AG04449 (cell line): ENCODE results near the gene HTR4.

Experiments
- CTCF ChIA-PET: fragments of 350-600 bp; formaldehyde crosslinking; extraction: SDS; loops from one replicate; lab custom pipeline; 2021; ENCODE audit warnings: antibody characterized with exemption; lab: Yijun Ruan, JAX
- POLR2A ChIA-PET: fragments of 400-600, 350-600 bp; formaldehyde crosslinking; extraction: SDS; loops from one replicate; lab custom pipeline; 2020; ENCODE audit warnings: antibody characterized with exemption, inconsistent platforms; lab: Yijun Ruan, JAX
- DNase-seq: peaks from one replicate; pipeline ENCODE4 v3.0.0-alpha.2; 2010; ENCODE audit warnings: low read depth, low spot score
- H3K4me3 ChIP-seq: 2 replicates; pipeline ENCODE4 v1.5.1; 2011; ENCODE audit warnings: low read depth, mild to moderate bottlenecking, control low read depth, low read length
- TF ChIP-seq, protein P1 (sequence below): IDR thresholded peaks from one replicate; pipeline ENCODE4 v1.5.1; 2011; ENCODE audit warnings: mild to moderate bottlenecking, moderate library complexity, low read length, control low read depth, inconsistent platforms; ENCODE audit not compliant: insufficient read depth; ENCODE audit errors: missing control alignments

Gene HTR4

GRCh38 chr5:148651528-148651927 is 2.8 kb downstream of the HTR4 start:
- DNase-seq = no peak
- TF ChIP-seq, protein P1, sequence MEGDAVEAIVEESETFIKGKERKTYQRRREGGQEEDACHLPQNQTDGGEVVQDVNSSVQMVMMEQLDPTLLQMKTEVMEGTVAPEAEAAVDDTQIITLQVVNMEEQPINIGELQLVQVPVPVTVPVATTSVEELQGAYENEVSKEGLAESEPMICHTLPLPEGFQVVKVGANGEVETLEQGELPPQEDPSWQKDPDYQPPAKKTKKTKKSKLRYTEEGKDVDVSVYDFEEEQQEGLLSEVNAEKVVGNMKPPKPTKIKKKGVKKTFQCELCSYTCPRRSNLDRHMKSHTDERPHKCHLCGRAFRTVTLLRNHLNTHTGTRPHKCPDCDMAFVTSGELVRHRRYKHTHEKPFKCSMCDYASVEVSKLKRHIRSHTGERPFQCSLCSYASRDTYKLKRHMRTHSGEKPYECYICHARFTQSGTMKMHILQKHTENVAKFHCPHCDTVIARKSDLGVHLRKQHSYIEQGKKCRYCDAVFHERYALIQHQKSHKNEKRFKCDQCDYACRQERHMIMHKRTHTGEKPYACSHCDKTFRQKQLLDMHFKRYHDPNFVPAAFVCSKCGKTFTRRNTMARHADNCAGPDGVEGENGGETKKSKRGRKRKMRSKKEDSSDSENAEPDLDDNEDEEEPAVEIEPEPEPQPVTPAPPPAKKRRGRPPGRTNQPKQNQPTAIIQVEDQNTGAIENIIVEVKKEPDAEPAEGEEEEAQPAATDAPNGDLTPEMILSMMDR = no peak
- ChIA-PET POLR2A (no interaction called here), CTCF (no interaction called here)
- H3K4me3 ChIP-seq = no peak overlapping the region

DNA sequence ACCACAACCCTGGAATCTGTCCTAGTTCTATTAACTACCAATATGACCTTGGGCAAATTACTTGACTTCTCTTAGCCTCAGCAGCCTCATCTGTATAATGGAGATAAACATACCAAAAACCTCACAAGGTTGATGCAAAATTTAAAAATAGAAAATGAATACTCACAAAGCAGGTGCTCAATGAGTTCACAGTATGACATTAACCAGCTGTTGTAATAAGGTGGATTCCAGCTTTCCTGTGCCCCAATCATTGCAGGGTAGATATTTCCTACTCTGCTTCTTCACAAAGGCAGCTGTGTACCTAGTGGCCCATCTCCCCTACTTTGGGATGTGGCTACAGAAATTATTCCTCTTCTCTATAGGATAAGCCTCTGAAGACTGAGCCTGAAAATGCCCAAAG is 8.8 kb downstream of the HTR4 start:
- POLR2A ChIA-PET = no interaction called here
- DNase-seq = no peak
- H3K4me3 ChIP-seq = no peak overlapping the region
- TF ChIP-seq, protein P1 = no peak
- CTCF ChIA-PET = no interaction called here

DNA sequence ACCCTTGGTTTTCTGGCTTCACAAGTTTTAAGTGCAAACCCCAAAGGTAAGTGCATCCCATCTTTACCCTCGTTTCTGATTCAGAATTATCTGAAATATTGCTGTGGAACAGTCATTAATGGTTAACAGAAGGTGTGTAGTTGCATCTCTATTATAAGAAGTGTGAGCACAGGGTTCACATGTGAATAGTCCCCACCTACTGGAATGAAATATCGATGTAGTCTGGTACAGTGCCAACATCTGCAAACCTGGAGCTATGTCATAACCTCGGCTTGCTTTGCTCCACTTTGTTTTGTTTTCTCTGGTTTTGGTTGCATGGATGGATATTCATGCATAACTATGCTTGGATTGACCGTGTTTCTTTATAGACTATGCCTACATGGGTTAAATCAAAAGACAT is 12.6 kb downstream of the HTR4 start:
- ChIA-PET CTCF (no interaction called here), POLR2A (no interaction called here)
- DNase-seq = no peak

DNA sequence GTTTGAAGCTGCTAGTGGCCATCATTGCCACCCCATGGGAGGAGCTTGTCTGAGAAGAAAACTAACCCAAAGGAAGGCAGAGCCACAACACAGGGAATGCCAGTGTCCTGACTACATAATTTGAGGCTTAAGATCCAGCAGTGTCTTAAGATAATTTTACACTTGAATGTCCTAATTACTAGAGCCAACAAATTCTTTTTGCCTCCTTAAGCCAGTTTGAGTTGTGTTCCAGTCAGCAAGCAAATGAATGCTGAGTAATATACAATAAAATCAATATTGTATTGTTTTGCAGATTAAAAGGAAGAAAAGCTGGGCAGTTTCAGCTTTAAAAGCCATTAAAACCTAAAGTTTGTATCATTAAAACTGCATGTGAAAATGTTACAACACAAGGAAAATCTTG is 13.9 kb downstream of the HTR4 start:
- POLR2A ChIA-PET = no interaction called here
- no peak overlapping the region for H3K4me3 ChIP-seq
- no peak for DNase-seq
- TF ChIP-seq, protein P1 = no peak
- CTCF ChIA-PET = no interaction called here

More for the DNA sequence above, 12.6 kb downstream of the HTR4 start:
- TF ChIP-seq, protein P1 = no peak
- H3K4me3 ChIP-seq = no peak overlapping the region

DNA sequence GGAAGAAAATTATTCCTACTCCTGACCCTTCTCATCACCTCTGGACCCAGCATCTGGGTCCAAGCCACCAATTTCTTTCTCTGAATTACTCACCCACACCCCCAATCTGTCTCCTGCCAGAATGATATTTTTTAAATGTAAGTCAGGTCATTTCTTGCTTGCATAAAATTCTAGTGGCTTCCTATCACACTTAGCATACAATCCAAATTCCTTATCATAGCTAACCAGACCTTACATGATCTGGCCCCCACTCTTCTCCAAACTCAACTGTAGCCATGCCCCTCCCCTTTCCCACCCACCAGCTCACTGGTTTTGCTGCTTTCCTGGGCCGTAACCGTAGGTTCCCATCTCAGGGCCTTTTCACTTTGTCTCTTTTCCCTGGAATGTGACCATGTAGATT is 15.2 kb downstream of the HTR4 start:
- ChIA-PET CTCF (no interaction called here), POLR2A (no interaction called here)
- no peak overlapping the region for H3K4me3 ChIP-seq
- DNase-seq = no peak
- TF ChIP-seq, protein P1 = no peak

GRCh38 chr5:148636353-148636752 is 18.0 kb downstream of the HTR4 start:
- TF ChIP-seq, protein P1 = no peak
- POLR2A ChIA-PET = no interaction called here

More at GRCh38 chr5:148636353-148636752, 18.0 kb downstream of the HTR4 start:
- H3K4me3 ChIP-seq = no peak overlapping the region
- CTCF ChIA-PET = interaction anchor here (1.0 kb wide), 1 partner anchor 94 kb away, joined by 3 read pairs; no protein-coding TSS in a partner anchor
- DNase-seq = no peak
